ENCODE results near the gene PLCB3. TPM values are rescaled to one million over a fixed set of nuclear protein-coding genes. Genes with fewer than 3 reads are reported as not detected.
A peak's percentile ranks its signal among the peaks of the same experiment; 100 is the strongest.

Gene PLCB3
- total and polyA plus RNA-seq, 10 of the 15 experiments (the other 5 are each of a cell fraction or from before 2014, with no cell fraction given) = 0.03 to 10.3 (median 3.3) TPM

DNA sequence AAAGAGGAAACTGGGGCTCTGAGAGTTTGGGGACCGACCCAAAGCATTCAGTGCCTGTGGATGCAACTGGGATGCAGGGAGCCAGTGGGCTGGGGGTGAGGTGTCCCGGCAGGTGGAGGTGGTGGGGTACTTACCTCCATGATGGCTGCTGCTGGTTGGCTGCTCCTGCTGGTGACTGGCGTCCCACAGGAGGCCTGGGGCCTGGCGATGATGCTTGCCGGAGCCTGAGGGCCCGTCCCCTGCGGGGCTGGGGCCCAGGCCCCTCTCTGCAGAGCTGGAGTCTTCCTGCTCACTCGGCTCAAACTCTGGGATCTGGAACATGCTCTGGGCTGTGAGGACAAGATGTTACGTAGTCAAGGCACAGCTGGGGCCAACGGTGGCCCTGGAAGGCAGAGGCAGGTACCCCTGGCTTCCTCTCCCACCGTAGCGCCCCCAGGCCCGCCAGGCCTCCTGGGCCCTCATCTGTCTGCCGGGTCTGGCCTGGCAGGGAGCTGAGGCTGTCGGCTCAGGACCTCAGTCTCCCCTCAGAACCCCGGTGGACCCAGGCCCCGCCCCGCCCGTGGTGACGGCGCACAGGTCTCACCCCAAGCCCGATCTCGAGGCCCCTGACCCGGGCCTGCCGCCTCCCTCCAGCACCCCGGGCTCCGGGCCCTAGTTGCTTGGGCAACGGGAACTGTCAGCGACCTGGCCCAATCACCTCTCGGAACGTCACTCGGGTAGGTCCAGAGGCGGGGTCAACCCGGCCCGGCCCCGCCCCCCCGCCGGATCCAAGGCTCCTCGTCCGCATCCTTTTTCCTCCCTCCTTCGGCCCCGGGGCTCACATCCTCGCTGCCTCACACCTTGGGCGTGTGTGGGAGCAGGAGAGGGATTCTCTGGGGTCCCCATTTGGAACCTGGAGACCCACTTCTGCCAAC lies 33.0 kb downstream of the PLCB3 start, which contains the start of gene BAD (continued):
- TF ChIP-seq MEF2A (IDR thresholded peaks at IDR 0.05; ENCODE audit: insufficient read depth, low read depth, low read length) = no peak
- peak; percentile 14 to 30; a peak in 1 of 4 replicates for TF ChIP-seq BHLHE40 (IDR thresholded peaks at IDR 0.05; ENCODE audit: borderline replicate concordance in 1 of 2, low read depth in 2 of 2, low read length in 1 of 2)
- no peak for TF ChIP-seq JUND (IDR thresholded peaks at IDR 0.05; ENCODE audit: low read depth, low read length)
- no peak for TF ChIP-seq CTCF (IDR thresholded peaks at IDR 0.05 in 2 of 3, conservative IDR thresholded peaks at IDR 0.05 in 1 of 3; ENCODE audit: control insufficient read depth in 2 of 3, extremely low read depth in 1 of 3, insufficient read depth in 1 of 3, low read depth in 3 of 3, low read length in 3 of 3)
- TF ChIP-seq, protein P1, sequence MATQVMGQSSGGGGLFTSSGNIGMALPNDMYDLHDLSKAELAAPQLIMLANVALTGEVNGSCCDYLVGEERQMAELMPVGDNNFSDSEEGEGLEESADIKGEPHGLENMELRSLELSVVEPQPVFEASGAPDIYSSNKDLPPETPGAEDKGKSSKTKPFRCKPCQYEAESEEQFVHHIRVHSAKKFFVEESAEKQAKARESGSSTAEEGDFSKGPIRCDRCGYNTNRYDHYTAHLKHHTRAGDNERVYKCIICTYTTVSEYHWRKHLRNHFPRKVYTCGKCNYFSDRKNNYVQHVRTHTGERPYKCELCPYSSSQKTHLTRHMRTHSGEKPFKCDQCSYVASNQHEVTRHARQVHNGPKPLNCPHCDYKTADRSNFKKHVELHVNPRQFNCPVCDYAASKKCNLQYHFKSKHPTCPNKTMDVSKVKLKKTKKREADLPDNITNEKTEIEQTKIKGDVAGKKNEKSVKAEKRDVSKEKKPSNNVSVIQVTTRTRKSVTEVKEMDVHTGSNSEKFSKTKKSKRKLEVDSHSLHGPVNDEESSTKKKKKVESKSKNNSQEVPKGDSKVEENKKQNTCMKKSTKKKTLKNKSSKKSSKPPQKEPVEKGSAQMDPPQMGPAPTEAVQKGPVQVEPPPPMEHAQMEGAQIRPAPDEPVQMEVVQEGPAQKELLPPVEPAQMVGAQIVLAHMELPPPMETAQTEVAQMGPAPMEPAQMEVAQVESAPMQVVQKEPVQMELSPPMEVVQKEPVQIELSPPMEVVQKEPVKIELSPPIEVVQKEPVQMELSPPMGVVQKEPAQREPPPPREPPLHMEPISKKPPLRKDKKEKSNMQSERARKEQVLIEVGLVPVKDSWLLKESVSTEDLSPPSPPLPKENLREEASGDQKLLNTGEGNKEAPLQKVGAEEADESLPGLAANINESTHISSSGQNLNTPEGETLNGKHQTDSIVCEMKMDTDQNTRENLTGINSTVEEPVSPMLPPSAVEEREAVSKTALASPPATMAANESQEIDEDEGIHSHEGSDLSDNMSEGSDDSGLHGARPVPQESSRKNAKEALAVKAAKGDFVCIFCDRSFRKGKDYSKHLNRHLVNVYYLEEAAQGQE (IDR thresholded peaks at IDR 0.05; ENCODE audit: low read depth, low read length) = no peak
- no peak for TF ChIP-seq E4F1 (IDR thresholded peaks at IDR 0.05; ENCODE audit: borderline replicate concordance, partially characterized antibody)
- TF ChIP-seq ASH2L (IDR thresholded peaks at IDR 0.05; ENCODE audit: borderline replicate concordance, low read depth) = no peak
- TF ChIP-seq HDGF (IDR thresholded peaks at IDR 0.05) = 0 out of 2 replicates have a peak, but pooled peaks have one; percentile 21
- TF ChIP-seq RCOR1 (conservative IDR thresholded peaks at IDR 0.05; ENCODE audit: low read depth, low read length) = no peak
- TF ChIP-seq, protein P2, sequence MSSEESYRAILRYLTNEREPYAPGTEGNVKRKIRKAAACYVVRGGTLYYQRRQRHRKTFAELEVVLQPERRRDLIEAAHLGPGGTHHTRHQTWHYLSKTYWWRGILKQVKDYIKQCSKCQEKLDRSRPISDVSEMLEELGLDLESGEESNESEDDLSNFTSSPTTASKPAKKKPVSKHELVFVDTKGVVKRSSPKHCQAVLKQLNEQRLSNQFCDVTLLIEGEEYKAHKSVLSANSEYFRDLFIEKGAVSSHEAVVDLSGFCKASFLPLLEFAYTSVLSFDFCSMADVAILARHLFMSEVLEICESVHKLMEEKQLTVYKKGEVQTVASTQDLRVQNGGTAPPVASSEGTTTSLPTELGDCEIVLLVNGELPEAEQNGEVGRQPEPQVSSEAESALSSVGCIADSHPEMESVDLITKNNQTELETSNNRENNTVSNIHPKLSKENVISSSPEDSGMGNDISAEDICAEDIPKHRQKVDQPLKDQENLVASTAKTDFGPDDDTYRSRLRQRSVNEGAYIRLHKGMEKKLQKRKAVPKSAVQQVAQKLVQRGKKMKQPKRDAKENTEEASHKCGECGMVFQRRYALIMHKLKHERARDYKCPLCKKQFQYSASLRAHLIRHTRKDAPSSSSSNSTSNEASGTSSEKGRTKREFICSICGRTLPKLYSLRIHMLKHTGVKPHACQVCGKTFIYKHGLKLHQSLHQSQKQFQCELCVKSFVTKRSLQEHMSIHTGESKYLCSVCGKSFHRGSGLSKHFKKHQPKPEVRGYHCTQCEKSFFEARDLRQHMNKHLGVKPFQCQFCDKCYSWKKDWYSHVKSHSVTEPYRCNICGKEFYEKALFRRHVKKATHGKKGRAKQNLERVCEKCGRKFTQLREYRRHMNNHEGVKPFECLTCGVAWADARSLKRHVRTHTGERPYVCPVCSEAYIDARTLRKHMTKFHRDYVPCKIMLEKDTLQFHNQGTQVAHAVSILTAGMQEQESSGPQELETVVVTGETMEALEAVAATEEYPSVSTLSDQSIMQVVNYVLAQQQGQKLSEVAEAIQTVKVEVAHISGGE (CRISPR knock-in tag; IDR thresholded peaks at IDR 0.05) = no peak
- no peak for TF ChIP-seq RUNX3 (IDR thresholded peaks at IDR 0.05; ENCODE audit: low read length)
- no peak for TF ChIP-seq ETV6 (conservative IDR thresholded peaks at IDR 0.05 in 1 of 2, IDR thresholded peaks at IDR 0.05 in 1 of 2; ENCODE audit: borderline replicate concordance in 1 of 2, low read depth in 1 of 2)
- TF ChIP-seq HDAC2 (IDR thresholded peaks at IDR 0.05) = no peak
- TF ChIP-seq CHD4 (IDR thresholded peaks at IDR 0.05) = no peak
- TF ChIP-seq HCFC1 (IDR thresholded peaks at IDR 0.05; ENCODE audit: low read length) = no peak; the same call in 1 of the 2 replicates
- TF ChIP-seq SREBF2 (IDR thresholded peaks at IDR 0.05; ENCODE audit: low read length) = peak; percentile 8; the same call in 1 of the 2 replicates
